GM12891 (cell line): ENCODE data around the gene BANK1.

Experiments used
- POLR2A ChIP-seq: IDR thresholded peaks from 2 replicates; pipeline ENCODE4 v1.6.1; 2011; ENCODE audit warnings: low read depth, low read length, control low read depth
- POLR2AphosphoS5 ChIP-seq: IDR thresholded peaks from 2 replicates; pipeline ENCODE4 v1.6.1; 2011; ENCODE audit warnings: low read depth, low read length, control low read depth
- TAF1 ChIP-seq: IDR thresholded peaks from 2 replicates; pipeline ENCODE4 v1.6.1; 2011; ENCODE audit warnings: low read depth, low read length, control low read depth

- TF ChIP-seq POLR2A (no peak), POLR2AphosphoS5 (no peak), TAF1 (no peak)
Measured at GRCh38 chr4:101970547-101971155, 180.1 kb downstream of the BANK1 start.
